Heart left ventricle (tissue), 16 donors: ENCODE data around the gene BFSP1. TPM values are rescaled to one million over a fixed set of nuclear protein-coding genes. Genes with fewer than 3 reads are reported as not detected.

Experiments
- ATAC-seq, 4 donors: fragments of 200-7000 bp; cut with Tn5 transposase; one replicate each; pipeline ENCODE4 v1.9.1; 2020 to 2022; ENCODE audit warnings: moderate library complexity in 4 of 4, mild to moderate bottlenecking in 3 of 4, moderate number of reproducible peaks in 1 of 4
- DNase-seq, 5 donors: peaks; one replicate each; pipeline ENCODE4 v3.0.0-alpha.2; 2020
- H3K27ac ChIP-seq, 12 donors: fragments of 200-600 bp; sonication (generic) in 4 of 12; one replicate each; pipeline versions ENCODE4 v1.5.0 to v1.8.0; 2016 to 2022; ENCODE audit warnings: mild to moderate bottlenecking in 2 of 12
- H3K27me3 ChIP-seq, 9 donors: fragments of 200-600 bp; sonication (generic) in 2 of 9; one replicate each; pipeline versions ENCODE4 v1.5.1 to v1.8.0; 2016 to 2022; ENCODE audit warnings: mild to moderate bottlenecking in 3 of 9
- H3K36me3 ChIP-seq, 9 donors: fragments of 200-600 bp; sonication (generic) in 2 of 9; one replicate each; pipeline versions ENCODE4 v1.5.0 to v1.8.0; 2018 to 2022; ENCODE audit warnings: mild to moderate bottlenecking in 2 of 9
- H3K4me1 ChIP-seq, 12 donors: fragments of 200-600 bp; sonication (generic) in 4 of 12; one replicate each; pipeline versions ENCODE4 v1.5.0 to v1.8.0; 2016 to 2022; ENCODE audit warnings: mild to moderate bottlenecking in 3 of 12
- H3K4me3 ChIP-seq, 12 donors: fragments of 200-600 bp; sonication (generic) in 4 of 12; one replicate each; pipeline versions ENCODE4 v1.5.0 to v1.8.0; 2017 to 2022; ENCODE audit warnings: mild to moderate bottlenecking in 9 of 12, moderate library complexity in 4 of 12
- H3K9me3 ChIP-seq, 12 donors: fragments of 200-600 bp; sonication (generic) in 4 of 12; one replicate each; pipeline versions ENCODE4 v1.5.0 to v1.8.0; 2016 to 2022; ENCODE audit warnings: mild to moderate bottlenecking in 1 of 12
- CTCF ChIP-seq, 12 donors: fragments of 200-600 bp; sonication (generic) in 4 of 12; IDR thresholded peaks; one replicate each; pipeline versions ENCODE4 v1.5.0 to v1.8.0; 2018 to 2022; ENCODE audit warnings: antibody characterized with exemption in 12 of 12, mild to moderate bottlenecking in 5 of 12
- POLR2A ChIP-seq, 2 donors: fragments of 450-650 bp; IDR thresholded peaks; one replicate each; pipeline ENCODE4 v1.6.1; 2017; ENCODE audit warnings: antibody characterized with exemption in 2 of 2, mild to moderate bottlenecking in 2 of 2, moderate library complexity in 2 of 2
- WGBS, 4 donors: extraction: QIAGEN DNeasy Blood & Tissue Kit in 2 of 4; methylation state at CpG; one replicate each; pipeline versions ENCODE4 v1.1.5 to v1.1.7; 2013 to 2018; 5-methylcytosine and 5-hydroxymethylcytosine counted together
- intact Hi-C, 10 donors: fragments of 100-400 bp; cut with DNase I; formaldehyde crosslinking; loops; one replicate each; pipeline versions ENCODE4 v1.11.1 to v1.14.2; 2022
- polyA plus RNA-seq, 2 donors: library from polyadenylated mRNA; stranded (reverse); fragments of 200-250 nt; gene quantifications; one replicate each; pipeline ENCODE4 v1.2.3, GENCODE V29; 2013
- total RNA-seq, 9 donors: library from RNA; depleted of rRNA in 2 of 9; stranded (reverse); fragments of >200 nt in 2 of 9; fragmentation: NEBNext Ultra II Directional in 3 of 9; extraction: Animal tissue kit (Norgen Biotek cat#: 25700) in 3 of 9; gene quantifications; one replicate each; pipeline versions ENCODE4 v1.1.0 to v1.2.4, GENCODE V29; 2016 to 2023
- donor health status: ischemic (EF 13 %, LVEDD 7.1; RV severe dilation, severe dysfunction).
- donor health status: healthy with polysubstance abuse.
- donor health status: DM: no; HTN: yes; CAD: no.
- donor health status: DM: no; HTN: no; CAD: no.
- donor health status: ischemic (EF 25% LVEDD 6.9; RV normal size, moderate dysfunction).
- donor health status: ischemic (EF 25% LVEDD 5.7; RV mildly dilated, moderate dysfunction).
- donor health status: healthy.
- donor health status: DM: yes; HTN: yes; CAD: no.
- donor health status: ischemic (EF 35%, LVEDD 5.7; RV mildly dilated, moderate dysfunction).
- donor health status: nonischemic (EF 11% LVEDD 7.7; RV severe dilation, severe dysfunction).
- donor health status: DM: yes; HTN: yes; CAD: no.
- donor health status: PGD.
- donor health status: ischemic (EF 29% LVEDD 5.4; RV normal size, mild dysfunction).
- donor health status: nonischemic (EF 23%, LVEDD 6.1; RV moderate dilation, normal function).

Gene BFSP1
- total and polyA plus RNA-seq, 11 donors, result 0.11 to 1.4 (median 0.63) TPM

GRCh38 chr20:17518339-17519052 lies 12.7 kb downstream of the BFSP1 start:
- intact Hi-C loops, result loop anchor here in 1 of 10 donors (10.0 kb wide), 1 partner anchor 1066 kb away; the partner anchor contains the start of gene DTD1
- Histone ChIP-seq H3K4me3 (no peak overlapping the region), H3K27ac (no peak overlapping the region), H3K4me1 (peaks cover 0 to 14% (median 0%) of the 10 kb centered on the region in 12 donors), H3K27me3 (no peaks in the 10 kb centered on the region), H3K9me3 (no peaks in the 10 kb centered on the region), H3K36me3 (no peaks in the 10 kb centered on the region)
- ATAC-seq, result peak in 3 of 4 donors; percentile 44 to 66 (median 50)
- DNase-seq, result peak in 1 of 5 donors; percentile 45
- TF ChIP-seq CTCF (IDR thresholded peaks at IDR 0.05) (no peak), POLR2A (IDR thresholded peaks at IDR 0.05) (no peak)
- 76 to 81% (median 79%) methylated on average over 14 of the region's 14 CpGs for WGBS, 4 donors

- DNase-seq (no peak), ATAC-seq (no peak)
- H3K4me1 ChIP-seq, result peaks cover 0 to 1% (median 0%) of the 10 kb centered on the region in 12 donors
- no peaks in the 10 kb centered on the region for H3K27me3 ChIP-seq
- WGBS, 4 donors, result 92 to 96% (median 95%) methylated on average over 3 of the region's 3 CpGs
- no peak overlapping the region for H3K27ac ChIP-seq
- no peak overlapping the region for H3K4me3 ChIP-seq
- no peaks in the 10 kb centered on the region for H3K9me3 ChIP-seq
- intact Hi-C loops, result loop anchor here in 1 of 10 donors (10.0 kb wide), 1 partner anchor 1070 kb away; the partner anchor contains the start of gene DTD1
- no peaks in the 10 kb centered on the region for H3K36me3 ChIP-seq
- no peak for TF ChIP-seq POLR2A (IDR thresholded peaks at IDR 0.05)
- TF ChIP-seq CTCF (IDR thresholded peaks at IDR 0.05), result no peak
Observed at GRCh38 chr20:17515053-17515452, 16.1 kb downstream of the BFSP1 start.

- Histone ChIP-seq H3K27ac (no peak overlapping the region), H3K36me3 (no peaks in the 10 kb centered on the region), H3K4me1 (no peaks in the 10 kb centered on the region), H3K9me3 (no peaks in the 10 kb centered on the region), H3K27me3 (no peaks in the 10 kb centered on the region), H3K4me3 (no peak overlapping the region)
- WGBS, 4 donors, result 88 to 99% (median 95%) methylated on average over 2 of the region's 2 CpGs
- DNase-seq (no peak), ATAC-seq (no peak)
- intact Hi-C loops, result loop anchor here in 1 of 10 donors (10.0 kb wide), 1 partner anchor 1071 kb away; the partner anchor contains the start of gene DTD1
- TF ChIP-seq CTCF (IDR thresholded peaks at IDR 0.05) (no peak), POLR2A (IDR thresholded peaks at IDR 0.05) (no peak)
Observed at GRCh38 chr20:17513939-17514338, 17.2 kb downstream of the BFSP1 start.

GRCh38 chr20:17511401-17511800 lies 19.8 kb downstream of the BFSP1 start:
- no peak for DNase-seq
- no peak overlapping the region for H3K4me3 ChIP-seq
- no peak for ATAC-seq
- no peaks in the 10 kb centered on the region for H3K9me3 ChIP-seq
- TF ChIP-seq CTCF (IDR thresholded peaks at IDR 0.05), result no peak
- no peak for TF ChIP-seq POLR2A (IDR thresholded peaks at IDR 0.05)
- H3K27me3 ChIP-seq, result no peaks in the 10 kb centered on the region
- H3K27ac ChIP-seq, result no peak overlapping the region
- H3K36me3 ChIP-seq, result no peaks in the 10 kb centered on the region
- intact Hi-C loops, result loop anchor here in 1 of 10 donors (10.0 kb wide), 1 partner anchor 1073 kb away; the partner anchor contains the start of gene DTD1
- H3K4me1 ChIP-seq, result no peaks in the 10 kb centered on the region
- 81 to 92% (median 86%) methylated on average over 6 of the region's 6 CpGs for WGBS, 4 donors
